ENCODE data around the gene LDLRAD1. TPM values are rescaled to one million over a fixed set of nuclear protein-coding genes. Genes with fewer than 3 reads are reported as not detected.

LDLRAD1 gene
- total RNA-seq: not detected

DNA sequence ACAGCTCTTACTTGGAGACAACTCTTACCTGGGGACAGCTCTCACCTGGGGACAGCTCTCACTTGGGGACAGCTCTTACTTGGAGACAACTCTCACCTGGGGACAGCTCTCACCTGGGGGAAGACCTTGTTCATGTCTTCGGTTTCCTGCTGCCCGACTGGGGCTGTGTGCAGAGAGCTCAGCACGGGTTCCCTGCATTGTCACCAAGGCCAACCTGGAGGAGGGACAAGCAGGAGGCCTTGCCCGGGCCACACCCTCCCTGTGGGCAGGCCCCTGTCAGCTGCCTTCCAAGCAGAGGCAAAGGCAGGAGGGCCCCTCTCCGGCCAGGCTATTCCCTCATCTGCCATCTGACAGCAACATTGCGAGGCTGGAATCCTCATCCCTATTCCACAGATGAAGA lies at the start of gene LDLRAD1:
TSS of gene LDLRAD1 (minus strand) at position 208 of the 400 bp plus-strand sequence. CDS start at position 134, 74 bp downstream.
- Histone ChIP-seq H3K27ac (no peak within 1 kb of the TSS), H3K4me3 (no peak within 1 kb of the TSS), H3K4me1 (no peaks in the 10 kb centered on the region), H3K9me3 (no peaks in the 10 kb centered on the region), H3K36me3 (no peaks in the 10 kb centered on the region), H3K27me3 (no peaks in the 10 kb centered on the region)
- TF ChIP-seq, protein P1, sequence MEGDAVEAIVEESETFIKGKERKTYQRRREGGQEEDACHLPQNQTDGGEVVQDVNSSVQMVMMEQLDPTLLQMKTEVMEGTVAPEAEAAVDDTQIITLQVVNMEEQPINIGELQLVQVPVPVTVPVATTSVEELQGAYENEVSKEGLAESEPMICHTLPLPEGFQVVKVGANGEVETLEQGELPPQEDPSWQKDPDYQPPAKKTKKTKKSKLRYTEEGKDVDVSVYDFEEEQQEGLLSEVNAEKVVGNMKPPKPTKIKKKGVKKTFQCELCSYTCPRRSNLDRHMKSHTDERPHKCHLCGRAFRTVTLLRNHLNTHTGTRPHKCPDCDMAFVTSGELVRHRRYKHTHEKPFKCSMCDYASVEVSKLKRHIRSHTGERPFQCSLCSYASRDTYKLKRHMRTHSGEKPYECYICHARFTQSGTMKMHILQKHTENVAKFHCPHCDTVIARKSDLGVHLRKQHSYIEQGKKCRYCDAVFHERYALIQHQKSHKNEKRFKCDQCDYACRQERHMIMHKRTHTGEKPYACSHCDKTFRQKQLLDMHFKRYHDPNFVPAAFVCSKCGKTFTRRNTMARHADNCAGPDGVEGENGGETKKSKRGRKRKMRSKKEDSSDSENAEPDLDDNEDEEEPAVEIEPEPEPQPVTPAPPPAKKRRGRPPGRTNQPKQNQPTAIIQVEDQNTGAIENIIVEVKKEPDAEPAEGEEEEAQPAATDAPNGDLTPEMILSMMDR (IDR thresholded peaks at IDR 0.05): no peak
- DNase-seq (ENCODE audit: low spot score): peak; percentile 34

GRCh38 chr1:54064299-54064698 lies 46.3 kb upstream of the LDLRAD1 start:
- H3K27ac ChIP-seq: no peak overlapping the region

GRCh38 chr1:54054438-54054749 lies 36.4 kb upstream of the LDLRAD1 start:
- no peak for DNase-seq (ENCODE audit: low spot score)
- Histone ChIP-seq H3K9me3 (no peaks in the 10 kb centered on the region), H3K27me3 (no peaks in the 10 kb centered on the region), H3K4me1 (peaks cover 0 to 37% of the 10 kb centered on the region in 2 donors), H3K36me3 (no peaks in the 10 kb centered on the region), H3K4me3 (peak overlapping the region; percentile 85 to 90), H3K27ac (no peak overlapping the region)
- TF ChIP-seq, protein P1 (IDR thresholded peaks at IDR 0.05): no peak

More at GRCh38 chr1:54064299-54064698, 46.3 kb upstream of the LDLRAD1 start:
- no peaks in the 10 kb centered on the region for H3K27me3 ChIP-seq
- DNase-seq (ENCODE audit: low spot score): no peak
- no peaks in the 10 kb centered on the region for H3K36me3 ChIP-seq
- no peaks in the 10 kb centered on the region for H3K4me1 ChIP-seq
- H3K4me3 ChIP-seq: no peak overlapping the region
- TF ChIP-seq, protein P1 (IDR thresholded peaks at IDR 0.05): no peak
- no peaks in the 10 kb centered on the region for H3K9me3 ChIP-seq

DNA sequence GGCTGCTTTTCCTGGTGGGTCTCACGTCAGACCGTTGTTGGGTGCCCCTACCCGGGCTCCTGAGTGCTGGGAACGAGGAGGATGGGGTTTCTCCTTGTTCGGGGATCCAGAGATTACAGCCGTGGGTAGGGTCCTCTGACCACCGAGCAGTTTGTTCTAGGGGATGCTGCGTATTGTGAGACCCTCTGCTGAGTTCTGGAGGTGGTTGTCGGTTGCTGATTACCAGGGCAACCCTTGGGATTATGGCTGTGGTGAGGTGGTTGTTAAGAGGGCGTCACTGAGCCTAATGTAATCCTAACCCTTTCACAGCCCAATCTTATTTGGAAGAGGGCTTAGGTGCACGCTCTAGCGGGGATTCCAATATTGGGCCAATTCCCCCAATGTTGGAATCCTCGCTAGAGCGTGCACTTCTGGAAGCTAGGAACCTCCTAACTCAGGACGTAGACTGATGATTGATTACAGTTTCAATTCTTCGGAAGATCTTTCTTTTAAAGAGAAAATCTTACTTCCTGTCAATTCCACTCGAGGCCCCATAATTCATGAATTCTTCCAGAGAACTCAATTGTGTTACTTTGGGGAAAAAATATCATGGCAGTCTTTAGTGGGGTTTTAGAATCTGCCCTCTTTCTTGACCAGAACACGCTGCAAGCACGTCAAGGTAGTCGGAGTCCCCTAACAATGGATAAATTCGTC lies 35.9 kb upstream of the LDLRAD1 start:
- peaks cover 0 to 42% of the 10 kb centered on the region in 2 donors for H3K4me1 ChIP-seq
- H3K4me3 ChIP-seq: peak overlapping the region; percentile 85 to 90
- no peaks in the 10 kb centered on the region for H3K36me3 ChIP-seq
- TF ChIP-seq, protein P1 (IDR thresholded peaks at IDR 0.05): no peak
- no peaks in the 10 kb centered on the region for H3K9me3 ChIP-seq
- peak overlapping the region; percentile 92 to 93 for H3K27ac ChIP-seq
- DNase-seq (ENCODE audit: low spot score): no peak
- no peaks in the 10 kb centered on the region for H3K27me3 ChIP-seq

- Histone ChIP-seq H3K36me3 (no peaks in the 10 kb centered on the region), H3K27me3 (no peaks in the 10 kb centered on the region), H3K27ac (peak within 1 kb of the TSS; percentile 92 to 93), H3K9me3 (no peaks in the 10 kb centered on the region), H3K4me1 (peaks cover 0 to 50% of the 10 kb centered on the region in 2 donors), H3K4me3 (peak within 1 kb of the TSS; percentile 85 to 90)
- TF ChIP-seq, protein P1 (IDR thresholded peaks at IDR 0.05): no peak
- peak; percentile 98 for DNase-seq (ENCODE audit: low spot score)
These were observed 35.2 kb upstream of the LDLRAD1 start, which contains the start of the genes TCEANC2 and TMEM59 for GRCh38 chr1:54052934-54053744. Gene TCEANC2 (plus strand): TSS chr1:54053608. CDS start chr1:54054423, 815 bp downstream. Gene TMEM59 (minus strand): TSS chr1:54053204. CDS start chr1:54053188, 16 bp downstream.

Data from right atrium auricular region (tissue), 2 donors.